H1 (cell line): Measurements from ENCODE around the gene CALU. TPM values are rescaled to one million over a fixed set of nuclear protein-coding genes. Genes with fewer than 3 reads are reported as not detected.

ENCODE experiments used
- GTF2F1 ChIP-seq: IDR thresholded peaks from 2 replicates; pipeline ENCODE4 v1.6.1; 2012; ENCODE audit warnings: low read depth, low read length, improper control_type of control experiment, borderline replicate concordance
- ZNF274 ChIP-seq: IDR thresholded peaks from 2 replicates; pipeline ENCODE4 v1.7.0; 2012; ENCODE audit warnings: low read length, borderline replicate concordance; ENCODE audit errors: extremely low read depth
- polyA plus RNA-seq, 7 experiments: library from polyadenylated mRNA; depleted of rRNA in 3 of 7; stranded (reverse) in 5 of 7; unstranded in 2 of 7; fragments of >200 nt in 5 of 7; fragments of 200-250 nt in 2 of 7; gene quantifications; 1 replicate in 5 of 7; 2 replicates in 1 of 7; 4 replicates in 1 of 7; pipeline versions ENCODE4 v1.2.1 to v1.2.3, GENCODE V29; 2011 to 2013; ENCODE audit warnings: missing spikeins in 2 of 7, mixed read lengths in 2 of 7
- total RNA-seq: library from RNA; stranded (reverse); fragmentation: NEBNext Ultra II Directional; extraction: Animal tissue kit (Norgen Biotek cat#: 25700); gene quantifications from 2 replicates; pipeline ENCODE4 v1.2.1, GENCODE V29; 2021
- TF ChIP-seq, protein P1 (sequence below): fragments of 300-600 bp; sonication (generic); IDR thresholded peaks from 2 replicates; pipeline ENCODE4 v1.7.1; 2012; ENCODE audit warnings: low read length, moderate library complexity, mild to moderate bottlenecking, inconsistent platforms; ENCODE audit not compliant: insufficient replicate concordance
- TF ChIP-seq, protein P2 (sequence below), 3 experiments: IDR thresholded peaks; 1 replicate in 2 of 3; 2 replicates in 1 of 3; pipeline versions ENCODE4 v1.5.1 to v1.6.1; 2011; ENCODE audit warnings: low read length in 3 of 3, mild to moderate bottlenecking in 3 of 3, inconsistent platforms in 2 of 3, low read depth in 1 of 3, moderate library complexity in 1 of 3; ENCODE audit not compliant: insufficient read depth in 1 of 3; ENCODE audit errors: control extremely low read depth in 1 of 3

Gene CALU
- total and polyA plus RNA-seq, 2 of the 8 experiments (the other 6 are each of a cell fraction or from before 2014, with no cell fraction given) = 67.2 to 170 TPM

DNA sequence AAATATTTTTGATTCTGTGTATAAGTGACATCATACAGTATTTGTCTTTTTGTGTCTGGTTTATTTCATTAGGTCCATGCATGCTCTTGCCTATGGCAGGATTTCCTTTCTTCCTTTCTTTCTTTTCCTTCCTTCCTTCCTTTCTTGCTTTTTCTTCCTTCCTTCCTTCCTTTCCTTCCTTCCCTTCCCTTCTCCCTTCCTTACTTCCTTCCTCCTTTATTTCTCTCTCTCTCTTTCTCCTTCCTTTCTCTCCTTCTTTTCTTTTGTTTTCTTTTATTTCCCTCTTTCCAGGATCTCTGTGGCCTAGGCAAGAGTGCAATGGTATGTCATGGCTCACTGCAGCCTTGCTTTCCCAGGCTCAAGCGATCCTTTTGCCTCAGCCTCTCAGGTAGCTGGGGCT is 31.4 kb upstream of the CALU start (continued):
- TF ChIP-seq, protein P1, sequence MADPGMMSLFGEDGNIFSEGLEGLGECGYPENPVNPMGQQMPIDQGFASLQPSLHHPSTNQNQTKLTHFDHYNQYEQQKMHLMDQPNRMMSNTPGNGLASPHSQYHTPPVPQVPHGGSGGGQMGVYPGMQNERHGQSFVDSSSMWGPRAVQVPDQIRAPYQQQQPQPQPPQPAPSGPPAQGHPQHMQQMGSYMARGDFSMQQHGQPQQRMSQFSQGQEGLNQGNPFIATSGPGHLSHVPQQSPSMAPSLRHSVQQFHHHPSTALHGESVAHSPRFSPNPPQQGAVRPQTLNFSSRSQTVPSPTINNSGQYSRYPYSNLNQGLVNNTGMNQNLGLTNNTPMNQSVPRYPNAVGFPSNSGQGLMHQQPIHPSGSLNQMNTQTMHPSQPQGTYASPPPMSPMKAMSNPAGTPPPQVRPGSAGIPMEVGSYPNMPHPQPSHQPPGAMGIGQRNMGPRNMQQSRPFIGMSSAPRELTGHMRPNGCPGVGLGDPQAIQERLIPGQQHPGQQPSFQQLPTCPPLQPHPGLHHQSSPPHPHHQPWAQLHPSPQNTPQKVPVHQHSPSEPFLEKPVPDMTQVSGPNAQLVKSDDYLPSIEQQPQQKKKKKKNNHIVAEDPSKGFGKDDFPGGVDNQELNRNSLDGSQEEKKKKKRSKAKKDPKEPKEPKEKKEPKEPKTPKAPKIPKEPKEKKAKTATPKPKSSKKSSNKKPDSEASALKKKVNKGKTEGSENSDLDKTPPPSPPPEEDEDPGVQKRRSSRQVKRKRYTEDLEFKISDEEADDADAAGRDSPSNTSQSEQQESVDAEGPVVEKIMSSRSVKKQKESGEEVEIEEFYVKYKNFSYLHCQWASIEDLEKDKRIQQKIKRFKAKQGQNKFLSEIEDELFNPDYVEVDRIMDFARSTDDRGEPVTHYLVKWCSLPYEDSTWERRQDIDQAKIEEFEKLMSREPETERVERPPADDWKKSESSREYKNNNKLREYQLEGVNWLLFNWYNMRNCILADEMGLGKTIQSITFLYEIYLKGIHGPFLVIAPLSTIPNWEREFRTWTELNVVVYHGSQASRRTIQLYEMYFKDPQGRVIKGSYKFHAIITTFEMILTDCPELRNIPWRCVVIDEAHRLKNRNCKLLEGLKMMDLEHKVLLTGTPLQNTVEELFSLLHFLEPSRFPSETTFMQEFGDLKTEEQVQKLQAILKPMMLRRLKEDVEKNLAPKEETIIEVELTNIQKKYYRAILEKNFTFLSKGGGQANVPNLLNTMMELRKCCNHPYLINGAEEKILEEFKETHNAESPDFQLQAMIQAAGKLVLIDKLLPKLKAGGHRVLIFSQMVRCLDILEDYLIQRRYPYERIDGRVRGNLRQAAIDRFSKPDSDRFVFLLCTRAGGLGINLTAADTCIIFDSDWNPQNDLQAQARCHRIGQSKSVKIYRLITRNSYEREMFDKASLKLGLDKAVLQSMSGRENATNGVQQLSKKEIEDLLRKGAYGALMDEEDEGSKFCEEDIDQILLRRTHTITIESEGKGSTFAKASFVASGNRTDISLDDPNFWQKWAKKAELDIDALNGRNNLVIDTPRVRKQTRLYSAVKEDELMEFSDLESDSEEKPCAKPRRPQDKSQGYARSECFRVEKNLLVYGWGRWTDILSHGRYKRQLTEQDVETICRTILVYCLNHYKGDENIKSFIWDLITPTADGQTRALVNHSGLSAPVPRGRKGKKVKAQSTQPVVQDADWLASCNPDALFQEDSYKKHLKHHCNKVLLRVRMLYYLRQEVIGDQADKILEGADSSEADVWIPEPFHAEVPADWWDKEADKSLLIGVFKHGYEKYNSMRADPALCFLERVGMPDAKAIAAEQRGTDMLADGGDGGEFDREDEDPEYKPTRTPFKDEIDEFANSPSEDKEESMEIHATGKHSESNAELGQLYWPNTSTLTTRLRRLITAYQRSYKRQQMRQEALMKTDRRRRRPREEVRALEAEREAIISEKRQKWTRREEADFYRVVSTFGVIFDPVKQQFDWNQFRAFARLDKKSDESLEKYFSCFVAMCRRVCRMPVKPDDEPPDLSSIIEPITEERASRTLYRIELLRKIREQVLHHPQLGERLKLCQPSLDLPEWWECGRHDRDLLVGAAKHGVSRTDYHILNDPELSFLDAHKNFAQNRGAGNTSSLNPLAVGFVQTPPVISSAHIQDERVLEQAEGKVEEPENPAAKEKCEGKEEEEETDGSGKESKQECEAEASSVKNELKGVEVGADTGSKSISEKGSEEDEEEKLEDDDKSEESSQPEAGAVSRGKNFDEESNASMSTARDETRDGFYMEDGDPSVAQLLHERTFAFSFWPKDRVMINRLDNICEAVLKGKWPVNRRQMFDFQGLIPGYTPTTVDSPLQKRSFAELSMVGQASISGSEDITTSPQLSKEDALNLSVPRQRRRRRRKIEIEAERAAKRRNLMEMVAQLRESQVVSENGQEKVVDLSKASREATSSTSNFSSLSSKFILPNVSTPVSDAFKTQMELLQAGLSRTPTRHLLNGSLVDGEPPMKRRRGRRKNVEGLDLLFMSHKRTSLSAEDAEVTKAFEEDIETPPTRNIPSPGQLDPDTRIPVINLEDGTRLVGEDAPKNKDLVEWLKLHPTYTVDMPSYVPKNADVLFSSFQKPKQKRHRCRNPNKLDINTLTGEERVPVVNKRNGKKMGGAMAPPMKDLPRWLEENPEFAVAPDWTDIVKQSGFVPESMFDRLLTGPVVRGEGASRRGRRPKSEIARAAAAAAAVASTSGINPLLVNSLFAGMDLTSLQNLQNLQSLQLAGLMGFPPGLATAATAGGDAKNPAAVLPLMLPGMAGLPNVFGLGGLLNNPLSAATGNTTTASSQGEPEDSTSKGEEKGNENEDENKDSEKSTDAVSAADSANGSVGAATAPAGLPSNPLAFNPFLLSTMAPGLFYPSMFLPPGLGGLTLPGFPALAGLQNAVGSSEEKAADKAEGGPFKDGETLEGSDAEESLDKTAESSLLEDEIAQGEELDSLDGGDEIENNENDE = no peak
- TF ChIP-seq, protein P2, sequence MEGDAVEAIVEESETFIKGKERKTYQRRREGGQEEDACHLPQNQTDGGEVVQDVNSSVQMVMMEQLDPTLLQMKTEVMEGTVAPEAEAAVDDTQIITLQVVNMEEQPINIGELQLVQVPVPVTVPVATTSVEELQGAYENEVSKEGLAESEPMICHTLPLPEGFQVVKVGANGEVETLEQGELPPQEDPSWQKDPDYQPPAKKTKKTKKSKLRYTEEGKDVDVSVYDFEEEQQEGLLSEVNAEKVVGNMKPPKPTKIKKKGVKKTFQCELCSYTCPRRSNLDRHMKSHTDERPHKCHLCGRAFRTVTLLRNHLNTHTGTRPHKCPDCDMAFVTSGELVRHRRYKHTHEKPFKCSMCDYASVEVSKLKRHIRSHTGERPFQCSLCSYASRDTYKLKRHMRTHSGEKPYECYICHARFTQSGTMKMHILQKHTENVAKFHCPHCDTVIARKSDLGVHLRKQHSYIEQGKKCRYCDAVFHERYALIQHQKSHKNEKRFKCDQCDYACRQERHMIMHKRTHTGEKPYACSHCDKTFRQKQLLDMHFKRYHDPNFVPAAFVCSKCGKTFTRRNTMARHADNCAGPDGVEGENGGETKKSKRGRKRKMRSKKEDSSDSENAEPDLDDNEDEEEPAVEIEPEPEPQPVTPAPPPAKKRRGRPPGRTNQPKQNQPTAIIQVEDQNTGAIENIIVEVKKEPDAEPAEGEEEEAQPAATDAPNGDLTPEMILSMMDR (IDR thresholded peaks at IDR 0.05; ENCODE audit: control extremely low read depth in 1 of 3, insufficient read depth in 1 of 3, low read depth in 1 of 3, low read length in 3 of 3) = no peak
- no peak for TF ChIP-seq GTF2F1
- TF ChIP-seq ZNF274 = no peak
